Stimulated activated CD4-positive, alpha-beta T cell treated with anti-CD3 and anti-CD28 coated beads, Interleukin-2, amount 100 ng/mL, for 4 hours (primary cell): Measurements from ENCODE around the gene PSMG3.

ENCODE experiments used
- DNase-seq: peaks from one replicate; pipeline ENCODE4 v3.0.0-alpha.2; 2020; ENCODE audit warnings: low read depth

PSMG3 gene

GRCh38 chr7:1579481-1580421 lies 9.9 kb upstream of the PSMG3 start:
- peak; percentile 57 for DNase-seq

GRCh38 chr7:1578513-1578912 lies 8.7 kb upstream of the PSMG3 start:
- no peak for DNase-seq

GRCh38 chr7:1576521-1577253 lies 6.9 kb upstream of the PSMG3 start:
- no peak for DNase-seq

- DNase-seq: no peak
Observed at GRCh38 chr7:1575809-1576208, 6.0 kb upstream of the PSMG3 start.

- no peak for DNase-seq
Observed at GRCh38 chr7:1572111-1572822, 2.4 kb upstream of the PSMG3 start.

- no peak for DNase-seq
Observed at GRCh38 chr7:1569440-1569832, 396 bp downstream of the PSMG3 start.

- DNase-seq: no peak
Observed at GRCh38 chr7:1569016-1569415, 816 bp downstream of the PSMG3 start.

GRCh38 chr7:1567896-1568510 lies 1.8 kb downstream of the PSMG3 start:
- DNase-seq: no peak

GRCh38 chr7:1567049-1567771 lies 2.6 kb downstream of the PSMG3 start:
- no peak for DNase-seq

- DNase-seq: no peak
Observed at GRCh38 chr7:1566687-1567048, 3.2 kb downstream of the PSMG3 start.

GRCh38 chr7:1564603-1565022 lies 5.2 kb downstream of the PSMG3 start:
- no peak for DNase-seq

GRCh38 chr7:1563981-1564602 lies 5.7 kb downstream of the PSMG3 start:
- no peak for DNase-seq

GRCh38 chr7:1562597-1563051 lies 7.2 kb downstream of the PSMG3 start:
- no peak for DNase-seq

- no peak for DNase-seq
Observed at GRCh38 chr7:1562116-1562515, 7.7 kb downstream of the PSMG3 start.

- no peak for DNase-seq
Observed at GRCh38 chr7:1561036-1561940, 8.5 kb downstream of the PSMG3 start.

- no peak for DNase-seq
Observed at GRCh38 chr7:1560620-1561031, 9.2 kb downstream of the PSMG3 start.

GRCh38 chr7:1559626-1560590 lies 9.9 kb downstream of the PSMG3 start:
- no peak for DNase-seq

- no peak for DNase-seq
Observed at GRCh38 chr7:1558841-1559625, 10.8 kb downstream of the PSMG3 start.
